Glutamatergic neuron (in vitro differentiated cells): Measurements from ENCODE around the gene DTNBP1. TPM values are rescaled to one million over a fixed set of nuclear protein-coding genes. Genes with fewer than 3 reads are reported as not detected.

Source experiments
- DNase-seq: peaks from one replicate; pipeline ENCODE4 v3.0.0; 2022
- H3K27ac Mint-ChIP-seq: one replicate; pipeline ENCODE4 v1.8.0; 2020; ENCODE audit warnings: mild to moderate bottlenecking, mixed read lengths, inconsistent platforms; ENCODE audit not compliant: unreplicated experiment
- H3K27me3 Mint-ChIP-seq: one replicate; pipeline ENCODE4 v1.8.0; 2020; ENCODE audit warnings: mild to moderate bottlenecking, moderate library complexity, mixed read lengths, inconsistent platforms; ENCODE audit not compliant: unreplicated experiment
- H3K36me3 Mint-ChIP-seq: one replicate; pipeline ENCODE4 v1.8.0; 2020; ENCODE audit warnings: mild to moderate bottlenecking, mixed read lengths, inconsistent platforms; ENCODE audit not compliant: unreplicated experiment
- H3K4me1 Mint-ChIP-seq: one replicate; pipeline ENCODE4 v1.8.0; 2020; ENCODE audit warnings: mild to moderate bottlenecking, low read depth, mixed read lengths, inconsistent platforms; ENCODE audit not compliant: unreplicated experiment
- H3K4me3 Mint-ChIP-seq: one replicate; pipeline ENCODE4 v1.8.0; 2020; ENCODE audit warnings: mild to moderate bottlenecking, mixed read lengths, inconsistent platforms; ENCODE audit not compliant: unreplicated experiment
- H3K9me3 Mint-ChIP-seq: one replicate; pipeline ENCODE4 v1.8.0; 2020; ENCODE audit warnings: mild to moderate bottlenecking, moderate library complexity, mixed read lengths, inconsistent platforms; ENCODE audit not compliant: unreplicated experiment
- CTCF ChIP-seq: fragments of 200-600 bp; sonication (generic); IDR thresholded peaks from one replicate; pipeline ENCODE4 v1.5.0; 2021; ENCODE audit not compliant: partially characterized antibody, unreplicated experiment
- total RNA-seq: library from RNA; stranded (reverse); fragmentation: NEBNext Ultra II Directional; extraction: Animal tissue kit (Norgen Biotek cat#: 25700); gene quantifications from one replicate; pipeline ENCODE4 v1.2.1, GENCODE V29; 2021; ENCODE audit not compliant: unreplicated experiment

The DTNBP1 gene
- total RNA-seq, 1 donor from 2014 or later = 13.2 TPM

GRCh38 chr6:15528870-15529269, 134.0 kb downstream of the DTNBP1 start:
- DNase-seq = no peak
- Mint-ChIP-seq H3K27me3 (peaks cover 19% of the 10 kb centered on the region), H3K36me3 (peaks cover 38% of the 10 kb centered on the region), H3K4me3 (no peak overlapping the region), H3K4me1 (no peaks in the 10 kb centered on the region), H3K27ac (no peak overlapping the region), H3K9me3 (peaks cover 29% of the 10 kb centered on the region)
- TF ChIP-seq CTCF = no peak

- Mint-ChIP-seq H3K27ac (peak overlapping the region; percentile 43), H3K36me3 (peaks cover 45% of the 10 kb centered on the region), H3K9me3 (peaks cover 34% of the 10 kb centered on the region), H3K27me3 (peaks cover 20% of the 10 kb centered on the region), H3K4me3 (no peak overlapping the region), H3K4me1 (no peaks in the 10 kb centered on the region)
- TF ChIP-seq CTCF = no peak
- DNase-seq = no peak
These were observed 134.8 kb downstream of the DTNBP1 start for GRCh38 chr6:15527838-15528617.

GRCh38 chr6:15526212-15526701, 136.6 kb downstream of the DTNBP1 start:
- Mint-ChIP-seq H3K27ac (no peak overlapping the region), H3K9me3 (peaks cover 33% of the 10 kb centered on the region), H3K4me3 (no peak overlapping the region), H3K27me3 (peaks cover 25% of the 10 kb centered on the region), H3K4me1 (no peaks in the 10 kb centered on the region), H3K36me3 (peaks cover 45% of the 10 kb centered on the region)
- no peak for TF ChIP-seq CTCF
- no peak for DNase-seq

- H3K27me3 Mint-ChIP-seq = peaks cover 25% of the 10 kb centered on the region
- no peak for DNase-seq
These were observed 137.9 kb downstream of the DTNBP1 start for GRCh38 chr6:15524861-15525401.

More at GRCh38 chr6:15524861-15525401, 137.9 kb downstream of the DTNBP1 start:
- Mint-ChIP-seq H3K4me1 (no peaks in the 10 kb centered on the region), H3K9me3 (peaks cover 34% of the 10 kb centered on the region), H3K36me3 (peaks cover 50% of the 10 kb centered on the region), H3K27ac (no peak overlapping the region), H3K4me3 (no peak overlapping the region)
- no peak for TF ChIP-seq CTCF
